OCI-M2 (cell line): ENCODE measurements around the gene KLHDC7A.
"Not testable (repeated sequence)": the region's sequence is repeated elsewhere in the genome, so short reads cannot be mapped to it uniquely, and the experiment has no call there.

Experiments used
- DNase-seq: peaks from one replicate; lab custom pipeline; 2025; ENCODE audit not compliant: unreplicated experiment; lab: John Stamatoyannopoulos, UW

Gene KLHDC7A

DNA sequence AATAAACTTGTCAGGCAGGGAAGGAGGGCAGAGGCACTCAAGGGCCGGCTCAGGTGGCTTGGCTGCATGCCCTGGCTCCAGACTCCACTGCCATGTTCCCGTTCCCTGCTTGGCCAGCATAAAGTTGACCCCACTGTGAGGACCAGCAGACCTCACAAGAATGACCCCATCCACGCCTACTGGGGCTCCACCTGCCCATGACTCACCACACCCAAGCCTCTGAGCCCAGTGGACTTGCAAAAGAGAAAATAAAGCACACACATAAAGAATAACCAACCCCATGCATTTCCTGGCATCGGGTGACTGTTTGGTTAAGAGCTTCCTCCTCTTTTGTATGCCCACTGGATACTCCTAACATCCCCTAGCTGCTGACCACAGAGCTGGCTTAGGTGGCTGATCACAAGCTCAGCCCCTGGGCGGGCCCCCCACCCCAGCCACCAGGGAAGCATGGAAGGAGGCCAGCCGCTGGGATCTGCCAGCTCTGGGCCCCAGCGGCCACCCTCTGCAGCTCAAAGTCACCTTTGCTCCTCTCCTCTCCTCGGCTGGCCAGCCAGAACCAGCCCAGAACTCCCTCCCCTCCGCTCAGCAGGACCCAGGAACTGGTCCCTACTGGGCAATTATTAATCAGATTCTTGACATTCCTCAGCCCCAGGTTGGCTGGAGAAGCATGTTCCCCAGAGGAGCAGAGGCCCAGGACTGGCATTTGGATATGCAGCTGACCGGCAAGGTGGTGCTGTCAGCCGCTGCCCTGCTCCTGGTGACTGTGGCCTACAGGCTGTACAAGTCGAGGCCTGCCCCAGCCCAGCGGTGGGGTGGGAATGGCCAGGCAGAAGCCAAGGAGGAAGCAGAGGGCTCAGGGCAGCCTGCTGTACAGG, at the start of gene KLHDC7A:
Gene KLHDC7A, plus strand, starts transcription at position 616 of the 875 bp plus-strand sequence. Its CDS starts 52 bp downstream, at position 668.
- no peak for DNase-seq

DNA sequence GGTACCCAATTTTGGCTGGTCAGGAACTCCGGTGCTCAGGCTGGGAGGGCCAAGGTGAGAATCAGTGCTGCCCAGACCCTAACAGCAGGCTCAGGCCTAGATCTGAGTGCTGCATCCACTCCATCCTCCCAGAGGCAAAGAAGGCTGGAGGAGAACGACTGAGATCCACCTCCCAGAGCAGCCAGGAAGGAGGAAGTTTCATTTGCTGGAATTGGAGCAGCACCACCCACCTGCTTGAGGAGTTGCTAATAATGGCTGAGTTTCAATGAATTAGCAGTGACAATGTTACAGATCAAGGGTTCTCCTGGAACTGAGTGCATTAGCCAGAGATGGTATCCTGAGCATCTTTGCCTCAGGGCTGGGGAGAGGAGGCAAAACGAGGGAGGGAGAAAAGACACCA, 46.7 kb upstream of the KLHDC7A start:
- DNase-seq = no peak

DNA sequence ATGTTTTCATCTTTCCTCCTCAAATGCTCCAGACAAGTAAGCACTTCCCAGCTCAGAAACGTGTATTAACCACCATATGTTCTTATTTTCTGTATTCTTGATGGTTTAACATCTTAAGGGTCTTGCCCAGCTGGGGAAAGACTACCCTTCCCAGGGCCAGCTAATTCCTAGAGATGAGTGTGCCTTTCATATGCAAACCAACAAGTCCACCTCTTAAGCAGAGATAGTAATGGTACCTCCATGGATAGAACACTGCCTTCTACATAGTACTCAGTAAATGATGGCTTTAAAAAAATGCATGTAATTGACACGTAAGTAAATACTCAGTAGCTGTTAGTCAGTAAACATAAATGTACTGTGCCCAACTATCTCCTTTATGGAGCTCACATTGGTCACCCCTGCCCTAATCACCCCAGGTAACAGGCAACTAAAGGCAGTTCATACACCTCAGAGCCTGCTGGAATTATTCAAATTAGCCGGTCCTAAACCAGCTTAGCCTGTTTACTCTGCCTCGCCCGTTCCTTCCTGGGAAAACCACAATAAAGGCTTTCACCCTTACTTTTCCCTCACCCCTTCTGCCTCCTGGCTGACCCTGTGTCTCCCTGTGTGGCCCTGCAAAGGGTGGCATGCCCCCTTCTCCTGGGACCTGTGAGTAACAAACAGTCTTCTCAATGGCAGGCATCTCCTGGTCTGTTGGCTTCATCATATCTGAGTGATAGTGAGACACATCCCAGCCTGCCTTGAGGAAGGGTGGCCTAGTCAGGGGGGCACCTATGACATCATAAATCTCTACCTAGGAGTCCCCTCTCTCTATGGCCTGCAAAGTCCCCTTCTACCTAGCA, 40.1 kb upstream of the KLHDC7A start:
- DNase-seq = no peak

DNA sequence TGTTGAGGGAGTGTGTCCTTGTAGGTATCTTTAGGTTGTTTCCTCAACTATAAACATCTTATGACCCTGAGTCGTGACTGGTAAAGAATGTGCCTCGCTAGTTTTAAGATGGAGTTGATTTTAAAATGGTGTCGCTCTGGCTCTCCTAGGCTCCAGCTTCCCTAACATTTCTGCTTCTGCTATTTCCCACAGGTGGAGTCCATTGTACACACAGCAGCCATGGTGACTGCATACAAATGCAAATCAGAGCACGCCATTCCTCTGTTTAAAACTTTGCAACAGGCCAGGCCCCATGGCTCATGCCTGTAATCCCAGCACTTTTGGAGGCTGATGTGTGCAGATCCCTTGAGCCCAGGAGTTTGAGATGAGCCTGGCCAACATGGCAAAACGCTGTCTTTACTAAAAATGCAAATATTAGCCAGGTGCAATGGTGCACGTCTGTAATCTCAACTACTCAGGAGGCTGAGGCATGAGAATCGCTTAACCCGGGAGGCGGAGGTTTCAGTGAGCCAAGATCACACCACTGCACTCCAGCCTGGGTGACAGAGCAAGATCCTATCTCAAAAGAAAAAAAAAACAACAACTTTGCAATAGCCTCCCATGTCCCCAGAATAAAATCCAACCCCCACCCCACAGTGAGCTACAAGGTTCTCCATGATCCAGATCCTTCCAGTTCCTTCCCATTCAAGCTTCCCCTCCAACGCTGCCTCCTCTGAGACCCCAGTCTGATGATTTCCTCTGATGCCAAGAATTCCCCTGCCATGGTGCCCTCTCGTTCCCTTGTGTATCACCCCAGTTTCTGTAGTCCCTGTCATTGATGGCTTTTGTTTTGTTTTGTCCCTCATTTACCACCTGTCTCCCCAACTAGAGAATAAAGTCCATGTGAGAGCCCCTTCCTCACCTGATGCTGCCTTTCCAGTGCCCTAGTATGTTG, 36.9 kb upstream of the KLHDC7A start:
- no peak for DNase-seq

DNA sequence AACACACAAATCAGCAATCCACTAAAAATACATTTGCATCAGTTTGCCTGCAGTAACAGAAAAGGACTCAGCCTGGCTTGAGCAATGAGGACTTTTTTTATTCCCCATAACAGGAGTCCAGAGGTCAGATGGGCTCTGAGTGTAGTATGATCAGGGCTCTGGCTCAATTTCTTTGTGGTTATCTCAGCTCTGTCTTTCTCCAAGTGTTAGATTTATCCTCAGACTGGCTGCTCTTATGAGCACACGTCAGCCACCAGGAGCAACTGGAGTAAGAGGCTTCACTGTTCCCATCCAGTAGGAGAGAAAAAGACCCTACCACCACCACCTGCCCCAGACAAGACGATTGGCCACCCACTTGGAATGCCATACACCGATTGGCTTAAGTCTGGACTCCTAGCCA, 36.2 kb upstream of the KLHDC7A start:
- no peak for DNase-seq

DNA sequence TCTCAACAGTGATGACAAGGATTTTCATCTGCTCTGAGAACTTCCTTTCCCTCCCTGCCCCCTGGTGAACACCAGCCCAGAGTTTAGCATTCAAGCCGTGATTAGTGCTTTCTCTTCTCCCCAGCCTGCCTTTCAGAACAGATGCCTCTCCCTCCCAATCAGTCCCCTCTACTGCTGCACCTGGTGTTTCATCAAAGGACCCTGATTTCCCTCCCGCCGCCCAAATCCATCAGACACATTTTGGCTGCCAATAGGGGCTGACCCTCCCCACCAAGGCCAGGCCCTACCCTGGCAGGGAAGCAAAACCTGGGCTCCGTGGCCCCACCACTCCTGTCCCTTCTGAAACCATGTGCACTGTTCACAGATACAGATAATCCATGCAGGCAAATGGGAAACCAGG, 34.0 kb upstream of the KLHDC7A start:
- no peak for DNase-seq

DNA sequence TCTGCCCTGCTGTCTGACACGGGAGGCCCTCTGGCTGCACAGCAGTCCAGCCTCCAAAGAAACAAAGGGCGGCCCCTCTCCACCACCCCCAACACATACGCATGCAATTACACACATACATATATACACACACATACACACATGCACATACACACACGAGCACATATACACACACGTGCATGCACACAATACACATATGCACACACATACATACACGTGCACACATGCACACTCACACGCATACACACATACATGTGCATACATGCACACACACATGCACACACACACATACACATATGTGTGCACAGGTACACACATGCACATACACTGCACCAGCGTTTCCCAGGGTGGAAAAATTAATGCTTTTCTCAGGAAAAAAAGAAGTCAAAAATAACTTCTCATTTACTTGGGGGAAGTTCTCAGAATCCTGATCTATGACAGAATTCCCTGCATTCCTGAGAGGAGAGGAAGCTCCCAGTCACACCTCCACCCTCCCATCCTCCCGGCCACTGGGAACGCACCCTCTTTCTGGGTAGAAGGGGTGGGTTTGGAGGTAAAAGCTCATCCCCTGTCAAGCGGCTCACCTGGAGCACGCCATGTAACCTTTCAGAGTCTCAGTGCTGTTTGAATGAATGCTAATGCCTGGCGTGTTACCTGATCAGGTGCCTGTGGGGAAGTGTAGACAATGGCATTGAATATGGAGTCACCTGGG, 33.1 kb upstream of the KLHDC7A start:
- DNase-seq = no peak

DNA sequence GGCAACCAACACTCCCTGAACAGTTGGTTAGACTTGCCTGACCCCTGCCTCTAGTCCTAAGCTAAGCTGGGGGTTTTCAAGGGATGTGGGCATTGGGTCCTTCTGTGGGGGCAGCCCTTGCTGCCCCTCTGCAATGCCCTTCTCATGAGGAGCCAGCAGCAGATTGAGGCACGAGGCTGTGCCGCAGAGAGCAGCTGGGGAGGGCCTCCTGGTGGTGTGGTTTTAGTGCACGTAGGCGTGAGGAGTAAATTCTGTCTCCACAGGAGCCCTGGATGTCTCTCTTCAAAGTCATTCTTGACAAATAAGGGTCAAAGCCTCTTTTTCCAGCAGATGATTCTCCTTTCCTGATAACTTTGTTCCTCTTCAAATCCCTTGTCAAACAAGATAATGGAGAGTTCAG, 31.8 kb upstream of the KLHDC7A start:
- no peak for DNase-seq

DNA sequence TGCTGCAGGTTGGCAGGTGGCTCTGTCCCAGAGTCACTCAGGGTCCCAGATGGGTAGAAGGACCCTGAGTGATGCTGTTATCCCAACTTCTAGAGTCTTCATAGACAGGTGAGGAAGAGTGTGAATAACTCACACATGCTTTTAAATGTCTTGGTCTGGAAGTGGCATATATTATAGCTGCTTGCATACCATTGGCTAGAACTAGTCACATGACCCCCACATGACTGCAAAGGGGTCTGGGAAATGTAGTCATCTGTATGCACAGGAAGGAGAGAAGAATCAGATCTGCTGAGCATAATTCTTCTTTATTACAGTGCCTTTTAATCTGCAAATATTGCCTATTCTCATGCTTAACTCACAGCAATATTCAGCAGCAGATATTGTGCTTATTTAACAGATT, 28.2 kb upstream of the KLHDC7A start:
- no peak for DNase-seq

DNA sequence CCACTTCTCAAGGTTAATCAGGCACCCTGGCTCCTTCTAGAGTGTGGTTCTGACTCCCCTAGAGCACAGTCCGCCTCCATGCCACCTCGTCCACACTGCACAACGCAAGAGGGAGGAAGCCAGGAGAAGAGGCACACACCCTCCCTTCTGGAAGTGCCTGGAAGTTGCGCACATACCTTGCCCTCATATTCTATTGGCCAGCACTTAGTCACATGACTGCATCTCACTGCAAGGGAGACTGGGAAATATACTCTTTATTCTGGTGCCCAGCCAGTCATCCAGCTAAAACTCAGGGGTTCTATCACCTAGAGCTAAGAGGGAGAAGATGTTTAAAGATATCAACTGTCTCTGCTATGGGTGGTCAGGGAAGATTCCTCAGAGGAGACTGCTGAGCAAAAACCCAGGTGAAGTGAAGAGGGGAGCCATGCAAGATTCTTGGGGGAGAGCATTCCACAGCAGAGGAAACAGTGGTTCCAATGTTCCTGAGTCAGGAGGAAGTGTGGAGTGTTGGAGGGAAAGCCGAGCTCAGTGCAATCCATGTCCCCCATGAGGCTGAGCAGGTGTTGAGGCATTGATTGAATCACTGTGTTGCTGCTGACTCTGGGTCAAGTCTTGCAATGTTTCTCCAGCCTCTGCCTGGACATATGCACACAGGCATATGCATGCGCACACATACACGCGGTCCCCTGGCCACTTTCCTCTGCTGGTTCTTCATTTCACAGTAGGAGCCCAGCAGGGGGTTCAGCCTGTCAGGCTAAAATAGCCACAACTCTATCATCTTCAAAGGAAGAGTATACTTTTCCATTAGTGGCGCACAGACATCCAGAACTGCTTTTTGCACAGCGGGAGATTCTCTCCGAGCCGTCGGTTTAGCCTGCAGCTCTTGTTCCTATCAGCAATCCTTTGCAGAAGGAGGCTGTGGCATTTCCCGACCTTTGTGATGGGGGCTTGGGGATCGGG, 22.3 kb upstream of the KLHDC7A start:
- DNase-seq = no peak

DNA sequence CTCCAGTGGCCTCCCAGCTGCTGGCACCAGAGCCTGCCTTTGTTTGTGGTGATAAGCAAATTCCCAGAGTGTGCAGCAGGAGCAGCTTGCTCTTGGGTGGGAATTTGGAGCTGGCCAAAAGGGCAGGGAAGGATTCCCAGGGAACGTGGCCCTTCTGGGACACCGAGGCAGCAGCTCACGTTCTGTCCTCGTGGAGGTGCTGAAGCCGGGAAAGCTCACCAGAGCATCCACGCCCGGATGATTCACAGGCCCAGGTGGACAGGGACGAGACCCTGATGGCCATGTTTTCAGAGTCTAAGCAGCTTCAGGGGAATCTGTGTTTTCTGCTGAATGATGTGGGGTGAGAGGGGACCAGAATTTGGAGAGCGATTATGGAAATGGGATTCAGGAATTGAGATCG, 19.1 kb upstream of the KLHDC7A start:
- no peak for DNase-seq

DNA sequence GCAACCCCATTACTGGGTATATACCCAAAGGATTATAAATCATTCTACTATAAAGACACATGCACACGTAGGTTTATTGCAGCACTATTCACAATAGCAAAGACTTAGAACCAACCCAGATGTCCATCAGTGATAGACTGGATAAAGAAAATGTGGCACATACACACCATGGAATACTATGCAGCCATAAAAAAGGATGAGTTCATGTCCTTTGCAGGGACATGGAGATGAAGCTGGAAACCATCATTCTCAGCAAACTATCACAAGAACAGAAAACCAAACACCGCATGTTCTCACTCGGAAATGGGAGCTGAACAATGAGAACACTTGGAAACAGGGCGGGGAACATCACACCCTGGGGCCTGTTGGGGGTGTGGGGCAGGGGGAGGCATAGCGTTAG, 18.2 kb upstream of the KLHDC7A start:
- not testable (repeated sequence) for DNase-seq

DNA sequence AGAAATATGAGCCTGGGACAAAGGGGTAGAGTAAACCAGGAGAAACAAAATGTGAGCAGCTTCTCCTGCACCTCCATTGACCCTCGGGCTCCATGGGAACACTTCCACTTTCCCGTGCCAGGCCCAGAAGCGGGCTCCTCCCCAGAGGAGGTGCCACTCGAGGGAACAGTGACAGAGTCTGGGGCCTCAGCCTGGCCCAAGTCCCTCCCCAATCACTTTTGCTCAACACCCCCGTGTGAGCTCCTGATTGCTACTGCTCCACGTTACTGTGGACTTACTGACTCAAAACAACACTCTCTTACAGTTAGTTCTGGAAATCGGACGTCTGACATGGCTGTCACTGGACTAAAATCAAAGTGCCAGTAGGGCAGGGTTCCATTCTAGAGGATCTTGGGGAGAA, 17.7 kb upstream of the KLHDC7A start:
- no peak for DNase-seq

DNA sequence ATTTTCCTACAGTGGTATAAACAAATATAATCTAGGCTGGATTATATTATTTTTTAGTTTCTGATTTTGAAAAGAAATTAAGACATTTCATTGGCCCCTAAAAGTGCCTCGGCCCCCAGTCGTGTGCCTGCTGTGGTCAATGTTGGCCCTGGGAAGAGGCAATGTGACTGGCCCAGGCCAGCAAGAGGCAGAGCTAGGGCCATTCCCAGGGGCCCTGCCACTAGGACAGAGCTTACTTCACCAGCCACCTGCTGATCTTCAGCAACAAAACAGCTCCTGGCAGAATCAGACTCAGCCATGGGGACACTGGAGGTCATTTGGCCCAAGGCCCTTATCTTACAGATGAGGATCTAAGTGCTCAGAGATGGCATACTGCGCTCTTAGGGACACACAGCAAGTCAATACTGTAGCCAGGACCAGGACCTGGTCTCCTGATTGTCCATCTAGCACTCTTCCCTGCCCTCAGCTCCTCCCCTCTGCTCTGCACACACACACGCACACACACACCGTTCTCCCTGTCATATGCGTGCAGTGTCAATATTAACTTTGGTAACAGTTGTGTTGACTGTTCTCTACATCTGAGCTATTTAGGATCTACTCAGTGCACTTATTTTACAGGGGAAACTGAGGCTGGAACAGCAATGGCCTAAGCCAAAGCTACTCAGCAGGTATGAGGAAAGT, 16.6 kb upstream of the KLHDC7A start:
- no peak for DNase-seq

DNA sequence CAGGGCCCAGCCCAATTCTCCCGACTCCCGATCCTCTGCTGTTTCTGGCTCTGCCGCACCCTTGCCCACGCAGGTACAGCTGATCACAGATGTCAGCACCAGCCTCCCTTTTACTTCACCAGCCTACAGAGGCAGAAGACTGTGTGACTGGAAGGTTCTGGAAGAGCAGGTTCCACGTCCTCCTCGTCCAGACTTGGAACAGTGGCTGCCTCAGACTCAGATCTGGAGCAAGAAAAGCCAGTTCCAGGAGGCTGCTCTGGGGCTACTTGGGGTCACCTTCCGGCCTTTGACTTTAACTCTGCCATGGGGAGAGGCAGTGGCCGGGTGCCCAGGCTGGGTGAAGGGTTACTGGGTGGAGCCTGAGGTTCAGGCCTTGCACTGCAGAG, 16.1 kb upstream of the KLHDC7A start:
- no peak for DNase-seq

DNA sequence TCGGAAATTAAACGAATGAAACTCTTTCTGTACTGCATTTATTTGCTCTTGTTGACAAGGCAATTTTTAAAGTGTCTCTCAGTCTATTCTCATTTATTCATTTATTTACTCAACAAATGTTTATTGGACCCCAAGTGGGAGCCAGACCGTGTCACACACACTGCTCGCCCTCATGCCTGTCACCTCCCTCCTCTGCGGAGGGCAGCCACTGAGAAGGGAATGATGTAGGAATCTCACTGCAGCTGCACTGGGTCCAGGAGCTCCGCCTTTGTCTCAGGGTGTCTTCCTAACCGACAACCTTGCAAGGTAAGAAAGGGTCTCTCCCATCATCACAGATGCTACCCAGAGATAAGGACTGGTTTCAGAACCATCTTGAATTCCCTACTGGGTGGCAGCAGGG, 14.1 kb upstream of the KLHDC7A start:
- no peak for DNase-seq

DNA sequence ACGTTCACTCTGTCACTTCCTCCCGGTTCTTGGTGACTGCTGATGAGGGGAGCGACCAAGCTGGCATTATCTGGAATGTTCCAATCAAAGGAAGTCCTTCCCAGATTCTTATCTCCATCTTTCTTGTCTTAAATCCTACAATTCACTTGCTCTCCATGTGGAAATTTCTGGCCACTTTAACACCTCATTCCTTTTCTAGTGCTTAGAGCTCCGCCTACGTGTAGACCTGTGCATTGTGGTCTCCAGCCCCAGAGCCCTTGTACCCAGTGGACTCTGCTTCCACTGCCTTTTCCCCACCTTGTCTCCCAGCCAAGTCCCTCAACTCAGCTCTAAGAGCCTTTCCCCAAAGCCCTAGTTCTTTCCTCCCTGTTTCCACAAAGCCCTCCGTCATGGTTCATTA, 12.2 kb upstream of the KLHDC7A start:
- no peak for DNase-seq

DNA sequence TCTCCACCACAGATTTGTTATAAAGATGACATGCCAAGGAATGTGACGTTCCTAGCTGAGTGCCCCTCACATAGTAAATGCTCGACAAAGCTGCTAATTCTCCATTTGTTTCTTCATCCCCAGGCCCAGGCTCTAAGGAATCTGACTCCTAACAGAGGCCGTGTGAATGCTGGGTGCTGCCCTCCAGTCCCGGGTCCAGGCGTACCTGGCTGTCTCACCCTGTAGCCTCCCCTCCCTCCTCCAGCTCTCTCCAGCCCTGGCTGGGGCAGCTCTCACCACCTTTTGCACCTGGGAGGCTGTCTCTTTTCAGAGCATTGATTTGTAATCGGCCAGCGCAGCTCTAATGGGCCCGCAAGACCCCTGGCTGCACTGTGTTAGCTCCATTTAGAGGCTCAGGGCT, 11.2 kb upstream of the KLHDC7A start:
- no peak for DNase-seq
